GM12873 (cell line): ENCODE data around the gene PLEKHM3.

Source experiments
- TF ChIP-seq, protein P1 (sequence below): IDR thresholded peaks from 2 replicates; pipeline ENCODE4 v1.5.1; 2012; ENCODE audit warnings: low read depth, mild to moderate bottlenecking, moderate library complexity, low read length, control low read depth; ENCODE audit not compliant: insufficient read depth; ENCODE audit errors: missing control alignments

Gene PLEKHM3

DNA sequence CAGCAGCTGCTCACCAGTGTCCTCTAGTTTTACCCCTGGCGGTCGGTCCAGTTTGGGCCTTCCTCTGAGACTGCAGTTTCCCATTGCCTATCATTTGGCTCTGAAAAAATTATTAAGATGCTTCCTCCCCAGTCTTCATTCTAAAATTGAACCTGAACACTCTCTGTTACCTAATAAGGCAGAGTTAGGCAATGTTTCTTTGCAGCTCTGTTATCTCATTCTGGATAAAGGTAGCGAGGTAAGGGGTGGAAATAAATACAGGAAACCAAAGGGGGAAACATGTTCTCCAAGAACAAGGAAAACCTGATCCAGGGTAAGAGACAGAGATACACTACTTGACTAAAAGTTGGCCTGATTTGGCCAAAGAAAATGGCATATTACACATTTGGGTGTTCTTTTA is 164.6 kb downstream of the PLEKHM3 start:
- TF ChIP-seq, protein P1, sequence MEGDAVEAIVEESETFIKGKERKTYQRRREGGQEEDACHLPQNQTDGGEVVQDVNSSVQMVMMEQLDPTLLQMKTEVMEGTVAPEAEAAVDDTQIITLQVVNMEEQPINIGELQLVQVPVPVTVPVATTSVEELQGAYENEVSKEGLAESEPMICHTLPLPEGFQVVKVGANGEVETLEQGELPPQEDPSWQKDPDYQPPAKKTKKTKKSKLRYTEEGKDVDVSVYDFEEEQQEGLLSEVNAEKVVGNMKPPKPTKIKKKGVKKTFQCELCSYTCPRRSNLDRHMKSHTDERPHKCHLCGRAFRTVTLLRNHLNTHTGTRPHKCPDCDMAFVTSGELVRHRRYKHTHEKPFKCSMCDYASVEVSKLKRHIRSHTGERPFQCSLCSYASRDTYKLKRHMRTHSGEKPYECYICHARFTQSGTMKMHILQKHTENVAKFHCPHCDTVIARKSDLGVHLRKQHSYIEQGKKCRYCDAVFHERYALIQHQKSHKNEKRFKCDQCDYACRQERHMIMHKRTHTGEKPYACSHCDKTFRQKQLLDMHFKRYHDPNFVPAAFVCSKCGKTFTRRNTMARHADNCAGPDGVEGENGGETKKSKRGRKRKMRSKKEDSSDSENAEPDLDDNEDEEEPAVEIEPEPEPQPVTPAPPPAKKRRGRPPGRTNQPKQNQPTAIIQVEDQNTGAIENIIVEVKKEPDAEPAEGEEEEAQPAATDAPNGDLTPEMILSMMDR, result no peak

DNA sequence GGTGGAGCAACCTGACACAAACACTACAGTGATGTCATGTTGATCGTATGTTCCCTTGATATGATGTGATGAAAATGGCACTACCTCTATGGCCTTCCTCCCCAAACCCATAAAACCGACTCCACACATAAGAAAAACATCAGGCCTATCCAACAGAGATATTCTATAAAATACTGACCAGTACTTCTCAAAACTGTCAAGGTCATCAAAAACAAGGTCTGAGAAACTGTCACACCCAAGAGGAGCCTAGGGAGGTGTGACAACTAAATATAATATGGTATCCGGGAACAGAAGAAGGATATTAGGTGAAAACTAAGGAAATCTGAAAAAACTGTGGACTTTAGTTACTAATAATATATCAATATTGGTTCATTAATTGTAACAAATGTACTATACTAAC is 169.7 kb downstream of the PLEKHM3 start:
- TF ChIP-seq, protein P1, result no peak

DNA sequence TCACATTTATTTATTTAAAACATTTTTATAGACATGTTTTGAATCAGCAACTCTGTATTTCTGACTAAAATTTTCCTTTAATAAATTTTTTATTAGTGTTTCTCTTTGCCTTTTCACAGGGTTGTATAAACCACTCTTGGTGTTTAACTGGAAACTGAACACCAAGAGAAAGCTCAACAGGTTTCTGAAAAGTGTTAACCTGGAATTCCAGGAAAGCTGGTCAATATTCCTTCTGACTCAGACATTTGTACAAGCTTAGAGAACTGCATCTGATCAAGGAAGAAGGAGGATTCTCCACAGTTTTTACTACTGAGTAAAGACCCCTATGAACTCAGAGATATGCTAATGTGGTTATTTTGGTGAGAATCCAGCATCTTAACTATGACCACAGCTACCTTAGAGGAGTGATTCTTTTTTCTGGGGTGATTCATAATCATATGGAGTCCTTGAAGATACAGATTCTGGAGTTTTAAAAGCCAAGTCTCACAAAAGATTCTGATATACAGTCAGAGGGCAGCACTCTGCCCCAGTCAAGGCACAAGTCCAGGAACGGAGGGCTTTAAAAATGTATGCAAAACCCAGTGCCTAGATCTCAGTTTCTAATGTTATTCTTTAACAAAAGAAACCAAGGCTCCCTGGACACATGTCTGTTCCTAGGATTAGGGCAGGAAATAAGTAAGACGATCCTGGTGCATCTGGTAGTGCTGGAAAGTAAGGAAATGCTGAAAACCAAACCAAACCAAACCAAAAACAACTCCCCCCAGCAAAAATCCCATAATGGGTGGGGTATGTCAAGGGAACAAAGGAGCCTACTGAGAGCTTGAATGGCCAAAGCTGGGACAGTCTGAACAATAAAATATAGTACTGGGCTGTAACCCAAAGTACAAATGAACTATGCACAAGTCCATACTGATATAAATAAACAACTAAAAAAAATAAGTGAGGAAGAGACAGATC is 170.6 kb downstream of the PLEKHM3 start:
- TF ChIP-seq, protein P1, result no peak

DNA sequence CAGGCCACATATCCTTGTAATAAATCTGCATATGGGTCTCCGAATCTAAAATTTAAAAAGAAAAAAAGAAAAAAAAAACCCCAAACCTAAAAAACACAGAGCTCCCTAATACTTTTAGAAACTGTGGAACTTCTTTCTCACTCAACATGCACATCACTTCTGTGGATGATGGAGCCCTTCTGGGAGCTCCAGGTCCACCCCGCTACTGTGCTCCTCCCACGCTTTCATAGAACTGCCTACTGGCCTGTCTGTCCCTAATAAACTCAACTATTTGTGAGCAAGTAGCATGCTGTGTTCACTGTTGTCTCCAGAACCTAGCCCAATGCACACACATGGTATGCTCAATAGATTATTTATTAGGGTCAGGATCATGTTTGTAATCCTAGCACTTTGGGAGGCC is 172.5 kb downstream of the PLEKHM3 start:
- TF ChIP-seq, protein P1, result no peak

DNA sequence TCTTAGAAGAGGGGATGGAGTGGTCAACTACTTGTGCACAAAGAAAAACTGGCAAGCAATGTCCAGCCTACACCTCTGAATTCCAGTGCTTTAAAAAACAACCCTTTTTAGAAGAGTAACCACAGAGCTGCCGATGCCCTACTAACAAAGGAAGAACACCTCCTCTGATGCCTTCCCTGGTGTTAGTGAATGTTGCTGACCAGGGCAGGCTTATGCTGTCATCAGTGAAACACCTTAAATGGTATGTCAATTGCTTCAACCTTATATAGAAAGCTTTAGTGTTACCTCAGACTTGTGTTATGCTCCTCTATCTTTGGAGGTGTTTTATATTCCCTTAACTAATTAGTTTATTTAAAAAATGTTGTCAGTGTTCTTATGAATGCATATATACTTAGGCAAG is 175.9 kb downstream of the PLEKHM3 start:
- TF ChIP-seq, protein P1, result no peak

DNA sequence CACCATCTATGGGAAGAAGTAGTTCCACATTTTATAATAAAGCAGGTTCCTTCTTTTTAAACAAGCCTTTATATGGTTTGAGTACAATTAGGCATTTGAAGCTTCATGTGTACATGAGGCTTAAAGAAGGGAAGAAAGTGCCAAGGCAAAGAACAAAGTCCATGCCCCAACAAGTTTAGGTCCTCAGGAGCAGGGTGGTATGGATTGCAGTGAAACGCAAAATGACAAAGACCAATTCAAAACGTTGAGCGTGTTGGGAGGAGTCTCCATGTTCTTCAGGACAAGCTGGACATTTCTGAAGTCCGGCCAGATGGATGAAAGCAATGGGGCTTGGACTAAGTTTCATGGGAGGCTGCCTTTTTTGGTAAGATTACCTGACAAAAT is 176.8 kb downstream of the PLEKHM3 start:
- TF ChIP-seq, protein P1, result no peak

DNA sequence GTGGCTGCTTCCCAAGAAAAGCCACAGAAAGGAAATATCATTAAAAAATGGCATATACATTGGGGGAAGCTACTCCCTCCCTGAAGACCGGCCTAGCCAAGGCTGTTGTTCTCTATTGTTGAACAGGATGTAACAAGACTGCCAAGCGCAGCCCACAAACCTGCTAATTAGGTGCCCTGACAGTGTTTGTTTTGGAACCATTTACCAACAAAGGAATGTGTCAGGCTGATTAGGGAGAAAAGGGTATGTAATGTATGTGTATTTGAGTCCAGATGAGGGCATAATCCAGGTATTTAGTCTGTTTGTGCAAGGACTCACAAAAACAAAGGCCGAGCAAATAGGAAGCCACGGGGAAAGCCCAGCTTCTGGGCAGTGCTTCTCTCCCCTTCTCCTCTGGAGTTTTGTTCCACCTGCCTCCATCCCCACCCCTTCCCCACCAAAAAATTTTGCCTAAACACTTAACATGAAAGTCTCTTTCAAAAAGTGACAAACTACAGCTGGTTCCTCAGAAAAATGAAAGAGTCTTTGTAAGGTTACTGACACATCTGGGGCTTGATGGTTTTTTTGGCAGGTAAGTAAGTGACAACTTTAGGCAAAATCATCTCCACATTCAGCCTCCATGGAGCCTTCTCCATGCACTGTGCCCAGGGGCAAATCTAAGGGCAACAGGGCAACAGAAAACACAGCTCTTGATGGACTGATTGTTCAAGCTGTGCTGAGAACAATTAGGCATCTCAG is 177.4 kb downstream of the PLEKHM3 start:
- TF ChIP-seq, protein P1, result no peak
